Measurements from ENCODE around the gene SYNPR. TPM values are rescaled to one million over a fixed set of nuclear protein-coding genes. Genes with fewer than 3 reads are reported as not detected.

Gene SYNPR
- total and polyA plus RNA-seq, 8 donors = 0.13 to 0.42 (median 0.20) TPM; not detected in 4

- Histone ChIP-seq H3K36me3 (no peaks in the 10 kb centered on the region), H3K9me3 (no peaks in the 10 kb centered on the region), H3K27me3 (no peaks in the 10 kb centered on the region), H3K4me1 (no peaks in the 10 kb centered on the region), H3K27ac (no peak overlapping the region), H3K4me3 (no peak overlapping the region)
- no peak for TF ChIP-seq CTCF (IDR thresholded peaks at IDR 0.05)
- DNase-seq = peak in 1 of 4 donors; percentile 4
- intact Hi-C loops (cut with DNase I) = no loop called here
- no peak for ATAC-seq
Observed at GRCh38 chr3:63611382-63611781, 333.3 kb downstream of the SYNPR start.

GRCh38 chr3:63613561-63613960 is 335.5 kb downstream of the SYNPR start:
- TF ChIP-seq CTCF (IDR thresholded peaks at IDR 0.05) = no peak
- Histone ChIP-seq H3K9me3 (no peaks in the 10 kb centered on the region), H3K4me3 (no peak overlapping the region), H3K36me3 (no peaks in the 10 kb centered on the region), H3K27me3 (no peaks in the 10 kb centered on the region), H3K27ac (no peak overlapping the region), H3K4me1 (no peaks in the 10 kb centered on the region)
- DNase-seq = no peak
- intact Hi-C loops (cut with DNase I) = no loop called here
- ATAC-seq = no peak

- DNase-seq = no peak
- no peaks in the 10 kb centered on the region for H3K4me1 ChIP-seq
- H3K36me3 ChIP-seq = no peaks in the 10 kb centered on the region
- ATAC-seq = no peak
- H3K27ac ChIP-seq = no peak overlapping the region
- intact Hi-C loops (cut with DNase I) = no loop called here
- H3K4me3 ChIP-seq = no peak overlapping the region
- no peaks in the 10 kb centered on the region for H3K9me3 ChIP-seq
- TF ChIP-seq CTCF (IDR thresholded peaks at IDR 0.05) = no peak
- no peaks in the 10 kb centered on the region for H3K27me3 ChIP-seq
Observed at GRCh38 chr3:63617391-63617790, 339.3 kb downstream of the SYNPR start.

GRCh38 chr3:63624941-63625560 is 346.9 kb downstream of the SYNPR start:
- Histone ChIP-seq H3K27me3 (no peaks in the 10 kb centered on the region), H3K4me3 (no peak overlapping the region), H3K27ac (no peak overlapping the region), H3K4me1 (no peaks in the 10 kb centered on the region), H3K9me3 (no peaks in the 10 kb centered on the region), H3K36me3 (no peaks in the 10 kb centered on the region)
- peak; percentile 73 for ATAC-seq
- DNase-seq = peak in 1 of 4 donors; percentile 30
- intact Hi-C loops (cut with DNase I) = no loop called here
- TF ChIP-seq CTCF (IDR thresholded peaks at IDR 0.05) = no peak

GRCh38 chr3:63631670-63632069 is 353.6 kb downstream of the SYNPR start:
- Histone ChIP-seq H3K4me1 (no peaks in the 10 kb centered on the region), H3K27ac (no peak overlapping the region), H3K36me3 (no peaks in the 10 kb centered on the region), H3K4me3 (no peak overlapping the region), H3K27me3 (no peaks in the 10 kb centered on the region), H3K9me3 (no peaks in the 10 kb centered on the region)
- DNase-seq (no peak), ATAC-seq (no peak)
- TF ChIP-seq CTCF (IDR thresholded peaks at IDR 0.05) = no peak
- intact Hi-C loops (cut with DNase I) = no loop called here

Measured in left lung (tissue), 10 donors.